ENCODE results near the gene POFUT2.

POFUT2 gene

GRCh38 chr21:45261093-45261492 lies 26.6 kb downstream of the POFUT2 start:
- Mint-ChIP-seq H3K9me3 (ENCODE audit: low read depth) (no peaks in the 10 kb centered on the region), H3K27ac (no peak overlapping the region), H3K4me1 (ENCODE audit: low read depth) (peaks cover 5% of the 10 kb centered on the region), H3K36me3 (no peaks in the 10 kb centered on the region), H3K4me3 (no peak overlapping the region), H3K27me3 (no peaks in the 10 kb centered on the region)

GRCh38 chr21:45260191-45260825 lies 27.4 kb downstream of the POFUT2 start:
- no peak overlapping the region for H3K4me3 Mint-ChIP-seq
- no peaks in the 10 kb centered on the region for H3K9me3 Mint-ChIP-seq (ENCODE audit: low read depth)

GRCh38 chr21:45259206-45259840 lies 28.4 kb downstream of the POFUT2 start:
- Mint-ChIP-seq H3K4me1 (ENCODE audit: low read depth) (peaks cover 2% of the 10 kb centered on the region), H3K9me3 (ENCODE audit: low read depth) (no peaks in the 10 kb centered on the region), H3K27ac (no peak overlapping the region), H3K27me3 (peaks cover 5% of the 10 kb centered on the region), H3K4me3 (no peak overlapping the region), H3K36me3 (no peaks in the 10 kb centered on the region)

More at GRCh38 chr21:45260191-45260825, 27.4 kb downstream of the POFUT2 start:
- H3K36me3 Mint-ChIP-seq, result no peaks in the 10 kb centered on the region
- no peak overlapping the region for H3K27ac Mint-ChIP-seq
- no peaks in the 10 kb centered on the region for H3K4me1 Mint-ChIP-seq (ENCODE audit: low read depth)
- no peaks in the 10 kb centered on the region for H3K27me3 Mint-ChIP-seq

GRCh38 chr21:45258466-45258865 lies 29.2 kb downstream of the POFUT2 start:
- H3K27ac Mint-ChIP-seq, result no peak overlapping the region
- no peaks in the 10 kb centered on the region for H3K36me3 Mint-ChIP-seq
- H3K4me1 Mint-ChIP-seq (ENCODE audit: low read depth), result peaks cover 2% of the 10 kb centered on the region
- H3K4me3 Mint-ChIP-seq, result no peak overlapping the region
- H3K27me3 Mint-ChIP-seq, result peaks cover 7% of the 10 kb centered on the region
- no peaks in the 10 kb centered on the region for H3K9me3 Mint-ChIP-seq (ENCODE audit: low read depth)

GRCh38 chr21:45257673-45258341 lies 29.9 kb downstream of the POFUT2 start:
- H3K27me3 Mint-ChIP-seq, result peaks cover 7% of the 10 kb centered on the region
- H3K4me1 Mint-ChIP-seq (ENCODE audit: low read depth), result peaks cover 2% of the 10 kb centered on the region
- H3K4me3 Mint-ChIP-seq, result no peak overlapping the region
- H3K36me3 Mint-ChIP-seq, result no peaks in the 10 kb centered on the region
- no peak overlapping the region for H3K27ac Mint-ChIP-seq
- no peaks in the 10 kb centered on the region for H3K9me3 Mint-ChIP-seq (ENCODE audit: low read depth)

- Mint-ChIP-seq H3K4me1 (ENCODE audit: low read depth) (peaks cover 2% of the 10 kb centered on the region), H3K27me3 (peaks cover 7% of the 10 kb centered on the region), H3K4me3 (no peak overlapping the region), H3K36me3 (no peaks in the 10 kb centered on the region), H3K27ac (no peak overlapping the region), H3K9me3 (ENCODE audit: low read depth) (no peaks in the 10 kb centered on the region)
Observed at GRCh38 chr21:45256912-45257672, 30.6 kb downstream of the POFUT2 start.

- Mint-ChIP-seq H3K36me3 (no peaks in the 10 kb centered on the region), H3K4me3 (no peak overlapping the region), H3K27ac (no peak overlapping the region), H3K27me3 (peaks cover 7% of the 10 kb centered on the region), H3K9me3 (ENCODE audit: low read depth) (no peaks in the 10 kb centered on the region), H3K4me1 (ENCODE audit: low read depth) (peaks cover 2% of the 10 kb centered on the region)
Observed at GRCh38 chr21:45256021-45256911, 31.4 kb downstream of the POFUT2 start.

- H3K9me3 Mint-ChIP-seq (ENCODE audit: low read depth), result no peaks in the 10 kb centered on the region
- H3K27me3 Mint-ChIP-seq, result peaks cover 7% of the 10 kb centered on the region
- H3K27ac Mint-ChIP-seq, result no peak overlapping the region
- H3K4me1 Mint-ChIP-seq (ENCODE audit: low read depth), result peaks cover 2% of the 10 kb centered on the region
- no peaks in the 10 kb centered on the region for H3K36me3 Mint-ChIP-seq
- no peak overlapping the region for H3K4me3 Mint-ChIP-seq
Observed at GRCh38 chr21:45255381-45256020, 32.2 kb downstream of the POFUT2 start.

- Mint-ChIP-seq H3K4me1 (ENCODE audit: low read depth) (peaks cover 2% of the 10 kb centered on the region), H3K4me3 (no peak overlapping the region), H3K27ac (no peak overlapping the region)
Observed at GRCh38 chr21:45254460-45254930, 33.2 kb downstream of the POFUT2 start.

GRCh38 chr21:45253633-45254459 lies 33.8 kb downstream of the POFUT2 start:
- Mint-ChIP-seq H3K9me3 (ENCODE audit: low read depth) (no peaks in the 10 kb centered on the region), H3K27me3 (peaks cover 7% of the 10 kb centered on the region), H3K4me1 (ENCODE audit: low read depth) (peaks cover 2% of the 10 kb centered on the region), H3K4me3 (no peak overlapping the region), H3K27ac (no peak overlapping the region), H3K36me3 (no peaks in the 10 kb centered on the region)

More at GRCh38 chr21:45254460-45254930, 33.2 kb downstream of the POFUT2 start:
- peaks cover 7% of the 10 kb centered on the region for H3K27me3 Mint-ChIP-seq
- H3K9me3 Mint-ChIP-seq (ENCODE audit: low read depth), result no peaks in the 10 kb centered on the region
- no peaks in the 10 kb centered on the region for H3K36me3 Mint-ChIP-seq

- Mint-ChIP-seq H3K27ac (no peak overlapping the region), H3K27me3 (peaks cover 7% of the 10 kb centered on the region), H3K4me1 (ENCODE audit: low read depth) (peaks cover 2% of the 10 kb centered on the region), H3K4me3 (no peak overlapping the region), H3K36me3 (no peaks in the 10 kb centered on the region), H3K9me3 (ENCODE audit: low read depth) (no peaks in the 10 kb centered on the region)
Observed at GRCh38 chr21:45253180-45253579, 34.5 kb downstream of the POFUT2 start.

- Mint-ChIP-seq H3K27ac (no peak overlapping the region), H3K9me3 (ENCODE audit: low read depth) (no peaks in the 10 kb centered on the region), H3K27me3 (peaks cover 7% of the 10 kb centered on the region), H3K4me1 (ENCODE audit: low read depth) (peaks cover 2% of the 10 kb centered on the region), H3K36me3 (no peaks in the 10 kb centered on the region), H3K4me3 (no peak overlapping the region)
Observed at GRCh38 chr21:45252448-45252925, 35.2 kb downstream of the POFUT2 start.
